ENCODE data around the gene DOC2A.

DOC2A gene

GRCh38 chr16:29987371-29988085 is 23.3 kb downstream of the DOC2A start:
- no peak for DNase-seq

DNA sequence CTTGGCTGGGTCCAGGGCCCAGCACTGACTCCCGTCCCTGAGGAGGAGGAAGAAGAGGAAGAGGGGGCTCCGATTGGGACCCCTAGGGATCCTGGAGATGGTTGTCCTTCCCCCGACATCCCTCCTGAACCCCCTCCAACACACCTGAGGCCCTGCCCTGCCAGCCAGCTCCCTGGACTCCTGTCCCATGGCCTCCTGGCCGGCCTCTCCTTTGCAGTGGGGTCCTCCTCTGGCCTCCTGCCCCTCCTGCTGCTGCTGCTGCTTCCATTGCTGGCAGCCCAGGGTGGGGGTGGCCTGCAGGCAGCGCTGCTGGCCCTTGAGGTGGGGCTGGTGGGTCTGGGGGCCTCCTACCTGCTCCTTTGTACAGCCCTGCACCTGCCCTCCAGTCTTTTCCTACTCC is 23.9 kb downstream of the DOC2A start:
- no peak for DNase-seq

GRCh38 chr16:29986231-29986630 is 24.6 kb downstream of the DOC2A start:
- DNase-seq = no peak

DNA sequence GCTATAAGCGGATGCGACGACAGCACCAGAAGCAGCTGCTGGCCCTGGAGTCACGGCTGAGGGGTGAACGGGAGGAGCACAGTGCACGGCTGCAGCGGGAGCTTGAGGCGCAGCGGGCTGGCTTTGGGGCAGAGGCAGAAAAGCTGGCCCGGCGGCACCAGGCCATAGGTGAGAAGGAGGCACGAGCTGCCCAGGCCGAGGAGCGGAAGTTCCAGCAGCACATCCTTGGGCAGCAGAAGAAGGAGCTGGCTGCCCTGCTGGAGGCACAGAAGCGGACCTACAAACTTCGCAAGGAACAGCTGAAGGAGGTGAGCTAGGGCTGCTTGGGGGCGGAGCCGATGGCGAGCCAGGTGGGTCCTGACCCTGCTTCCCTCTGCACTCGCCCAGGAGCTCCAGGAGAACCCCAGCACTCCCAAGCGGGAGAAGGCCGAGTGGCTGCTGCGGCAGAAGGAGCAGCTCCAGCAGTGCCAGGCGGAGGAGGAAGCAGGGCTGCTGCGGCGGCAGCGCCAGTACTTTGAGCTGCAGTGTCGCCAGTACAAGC is 25.5 kb downstream of the DOC2A start:
- DNase-seq = no peak

GRCh38 chr16:29984764-29985147 is 26.1 kb downstream of the DOC2A start:
- DNase-seq = no peak

- no peak for DNase-seq
These were observed 26.6 kb downstream of the DOC2A start for GRCh38 chr16:29984137-29984763.

GRCh38 chr16:29983420-29984136 is 27.2 kb downstream of the DOC2A start:
- DNase-seq = no peak

GRCh38 chr16:29982560-29983419 is 28.0 kb downstream of the DOC2A start:
- DNase-seq = no peak

DNA sequence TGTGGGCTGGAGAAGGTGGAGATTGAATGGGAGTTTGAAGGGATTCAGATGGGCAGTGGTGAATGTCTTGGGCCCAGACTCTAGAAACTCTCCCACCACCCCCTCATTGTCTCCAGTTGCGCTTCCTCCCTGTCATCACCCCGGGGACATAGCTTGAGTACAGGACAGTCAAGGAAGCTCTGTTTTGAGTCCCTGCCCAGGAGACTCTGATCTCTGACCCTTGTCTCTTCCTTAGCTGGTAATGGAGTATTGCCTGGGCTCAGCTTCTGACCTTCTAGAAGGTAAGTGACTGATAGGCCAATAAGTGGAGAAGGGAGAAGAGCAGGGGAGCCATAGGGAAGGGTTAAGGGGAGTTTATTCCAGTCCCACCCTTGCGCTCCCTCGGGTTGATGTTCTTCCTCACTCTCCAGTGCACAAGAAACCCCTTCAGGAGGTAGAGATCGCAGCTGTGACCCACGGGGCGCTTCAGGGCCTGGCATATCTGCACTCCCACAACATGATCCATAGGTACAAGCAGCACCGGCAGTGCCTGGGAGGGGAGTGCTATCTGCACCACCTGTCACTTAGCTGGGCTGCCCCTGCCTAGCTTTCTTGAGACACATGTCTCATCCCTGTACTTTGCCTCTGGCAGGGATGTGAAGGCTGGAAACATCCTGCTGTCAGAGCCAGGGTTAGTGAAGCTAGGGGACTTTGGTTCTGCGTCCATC is 32.1 kb downstream of the DOC2A start:
- no peak for DNase-seq

DNA sequence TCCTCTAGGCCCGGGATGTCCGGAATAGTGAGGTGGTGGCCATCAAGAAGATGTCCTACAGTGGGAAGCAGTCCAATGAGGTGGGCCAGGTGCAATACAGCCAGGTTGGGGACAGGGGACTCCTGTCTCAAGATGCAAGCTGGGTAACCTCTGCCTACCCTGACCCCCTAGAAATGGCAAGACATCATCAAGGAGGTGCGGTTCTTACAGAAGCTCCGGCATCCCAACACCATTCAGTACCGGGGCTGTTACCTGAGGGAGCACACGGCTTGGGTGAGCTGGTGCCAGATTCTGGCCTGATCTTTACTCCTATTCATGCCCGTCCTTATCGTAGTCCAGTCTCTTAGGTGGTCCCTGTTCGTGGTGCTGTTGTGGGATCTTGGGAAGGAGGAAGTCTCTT is 32.7 kb downstream of the DOC2A start:
- DNase-seq = no peak

DNA sequence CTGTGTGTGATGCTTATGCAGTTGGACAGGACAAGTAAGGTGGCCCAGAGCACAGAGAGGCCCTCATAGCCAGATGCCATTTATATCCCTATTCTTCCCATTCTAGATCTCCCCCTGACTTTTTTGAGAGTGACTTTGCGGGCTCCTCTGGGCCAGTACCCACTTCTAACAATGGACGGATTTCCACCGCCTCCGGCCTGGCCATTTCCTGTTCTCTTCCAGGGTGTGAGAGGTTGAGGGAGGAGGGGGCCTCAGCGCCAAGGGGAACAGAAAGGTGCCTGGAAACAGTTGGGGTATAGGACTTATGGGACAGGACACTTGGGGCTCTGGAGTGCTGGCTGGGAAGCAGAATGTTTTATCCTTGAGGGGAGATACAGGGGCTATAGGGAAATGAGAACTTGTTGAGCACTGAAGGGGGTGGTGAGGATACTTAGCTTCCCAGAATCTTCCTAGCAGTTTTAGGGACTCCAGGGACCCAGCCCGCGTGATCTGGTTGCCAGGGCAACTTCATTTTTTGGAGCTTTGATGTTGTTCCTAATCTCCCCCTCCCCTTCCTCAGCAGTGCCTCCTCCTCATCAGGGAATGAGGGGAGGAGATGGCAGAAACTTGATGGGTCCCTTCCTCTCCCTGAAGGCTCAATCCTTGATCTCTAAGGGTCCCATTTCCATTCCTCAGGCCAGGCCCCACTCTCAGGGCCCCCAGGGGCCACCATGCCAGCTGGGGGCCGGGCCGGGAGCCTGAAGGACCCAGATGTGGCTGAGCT is 33.6 kb downstream of the DOC2A start:
- DNase-seq = no peak

GRCh38 chr16:29975811-29976511 is 34.9 kb downstream of the DOC2A start:
- DNase-seq = no peak

DNA sequence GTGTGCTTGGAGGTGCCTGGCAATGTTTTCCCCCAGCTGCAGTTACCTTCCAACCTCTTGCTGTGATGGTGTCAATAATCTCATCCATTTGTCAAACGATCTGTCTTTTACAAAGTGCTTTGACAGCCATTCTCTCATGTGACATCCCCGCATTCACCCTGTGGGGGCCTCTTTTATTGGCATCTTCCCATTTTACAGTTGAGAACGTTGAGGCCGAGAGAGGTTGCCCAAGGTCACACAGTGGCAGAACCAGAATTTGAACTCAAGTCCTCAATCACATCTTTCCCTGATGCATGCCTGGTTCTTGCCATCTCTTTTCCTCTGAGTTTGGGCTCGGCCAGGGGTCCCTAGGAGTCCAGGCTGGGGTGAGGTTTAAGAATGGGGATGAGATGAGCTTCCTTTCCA is 35.7 kb downstream of the DOC2A start:
- DNase-seq = no peak

DNA sequence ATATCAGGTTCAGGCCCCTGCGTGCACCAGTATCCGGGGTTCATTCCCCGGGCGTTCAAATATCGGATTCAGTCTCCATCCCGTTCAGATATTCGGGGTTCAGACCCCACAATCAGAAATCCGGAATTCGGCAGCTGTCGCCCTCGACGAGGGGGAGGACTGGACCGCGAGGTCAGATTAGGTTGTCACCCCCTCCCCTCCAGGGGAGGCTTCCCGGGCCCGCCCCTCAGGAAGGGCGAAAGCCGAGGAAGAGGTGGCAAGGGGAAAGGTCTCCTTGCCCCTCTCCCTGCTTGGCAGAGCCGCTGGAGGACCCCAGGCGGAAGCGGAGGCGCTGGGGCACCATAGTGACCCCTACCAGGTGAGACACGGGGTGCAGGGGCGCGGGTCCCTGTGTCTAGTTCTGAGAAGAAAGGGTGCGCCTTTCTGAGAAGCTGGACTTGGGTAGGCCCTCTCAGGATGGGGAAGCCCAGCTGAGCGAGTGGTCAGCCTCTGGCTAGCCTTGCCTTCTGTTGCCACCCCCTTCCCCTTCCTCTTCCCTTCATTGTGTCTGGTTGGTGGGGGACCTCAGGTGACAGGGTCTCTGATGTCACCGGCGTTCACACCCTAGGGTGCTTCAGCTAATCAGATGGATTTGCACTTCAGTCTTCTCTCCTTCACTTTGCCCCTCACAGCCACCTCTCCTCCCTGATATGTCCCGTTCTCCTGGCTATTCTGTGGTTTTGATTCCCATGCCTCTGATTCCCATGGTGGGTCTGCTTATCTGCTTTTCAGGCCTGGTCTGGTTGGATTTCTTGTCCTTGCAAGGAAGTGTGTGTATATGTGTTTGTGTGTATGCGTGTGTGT is 36.3 kb downstream of the DOC2A start:
- no peak for DNase-seq

GRCh38 chr16:29973384-29974246 is 37.2 kb downstream of the DOC2A start, which contains the start of gene TAOK2:
TSS of gene TAOK2 (plus strand) at chr16:29973868. CDS start at chr16:29977773, 3,905 bp downstream.
- DNase-seq = peak; percentile 99

GRCh38 chr16:29972992-29973383 is 37.8 kb downstream of the DOC2A start:
- no peak for DNase-seq

- no peak for DNase-seq
These were observed 38.3 kb downstream of the DOC2A start for GRCh38 chr16:29972500-29972899.

- no peak for DNase-seq
These were observed 39.5 kb downstream of the DOC2A start for GRCh38 chr16:29971304-29971703.

- DNase-seq = no peak
These were observed 42.6 kb downstream of the DOC2A start for GRCh38 chr16:29968205-29968604.

All from NCI-H510A (cell line).